GM19463 (cell line): ENCODE data around the gene INPP4B.

Experiments used
- ATAC-seq: cut with Tn5 transposase; IDR thresholded peaks from one replicate; pipeline ENCODE4 v1.9.1; 2021; ENCODE audit warnings: mild to moderate bottlenecking, moderate library complexity; ENCODE audit not compliant: unreplicated experiment

INPP4B gene

GRCh38 chr4:142267101-142267500 lies 579.0 kb downstream of the INPP4B start:
- no peak for ATAC-seq

DNA sequence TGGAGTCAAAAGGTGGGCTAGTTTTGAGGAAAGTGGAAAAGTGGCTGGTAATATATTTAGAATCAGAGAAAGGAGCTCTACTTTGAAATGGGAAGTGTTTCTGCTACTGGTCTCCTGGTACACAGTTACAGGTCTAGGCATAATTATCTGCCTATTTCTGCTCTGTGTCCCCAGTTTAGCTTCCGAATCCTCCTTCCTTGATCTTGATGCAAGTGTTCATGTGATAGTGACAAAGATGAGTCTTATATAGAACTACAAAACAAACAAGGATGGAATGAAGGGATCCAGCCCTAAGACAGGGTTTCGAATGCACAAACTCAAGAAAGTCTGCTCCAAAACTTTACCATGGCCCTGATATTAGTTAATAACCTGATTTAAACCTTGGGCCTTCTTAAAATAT lies 580.2 kb downstream of the INPP4B start:
- ATAC-seq: no peak

DNA sequence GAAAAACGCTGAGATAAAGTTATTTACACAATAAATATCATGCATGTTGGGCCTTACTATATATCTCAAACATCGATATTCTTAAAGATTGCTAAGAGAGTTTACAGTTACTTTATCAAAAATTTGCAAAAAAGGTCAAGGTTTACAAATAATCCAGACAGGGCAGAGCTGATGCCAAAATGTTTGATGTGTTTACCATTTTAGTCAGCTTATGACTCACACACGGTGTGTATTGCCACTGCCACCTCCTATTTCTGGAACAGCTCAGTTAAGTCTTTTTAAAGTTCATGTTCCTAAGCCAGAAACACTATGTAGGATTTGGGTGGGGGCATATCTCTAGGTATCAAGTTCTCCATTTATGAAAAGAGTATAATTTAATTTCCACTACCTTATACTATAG lies 580.6 kb downstream of the INPP4B start:
- ATAC-seq: no peak

DNA sequence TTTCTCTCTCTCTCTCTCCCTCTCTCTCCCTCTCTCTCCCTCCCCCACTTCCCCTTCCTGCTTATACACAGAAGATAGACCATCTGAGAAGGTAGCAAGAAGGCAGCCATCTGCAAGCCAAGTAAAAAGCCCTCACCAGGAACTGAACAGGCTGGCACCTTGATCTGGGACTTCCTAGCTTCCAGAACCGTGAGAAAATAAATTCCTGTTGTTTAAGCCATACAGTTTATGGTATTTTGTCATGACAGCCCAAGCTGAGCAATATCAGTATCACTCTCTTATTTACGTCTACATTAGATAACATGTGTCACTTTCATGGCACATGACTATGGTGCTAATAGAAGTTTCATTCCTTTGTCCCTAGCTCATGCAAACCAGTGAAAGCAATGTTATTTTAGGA lies 581.1 kb downstream of the INPP4B start:
- no peak for ATAC-seq

DNA sequence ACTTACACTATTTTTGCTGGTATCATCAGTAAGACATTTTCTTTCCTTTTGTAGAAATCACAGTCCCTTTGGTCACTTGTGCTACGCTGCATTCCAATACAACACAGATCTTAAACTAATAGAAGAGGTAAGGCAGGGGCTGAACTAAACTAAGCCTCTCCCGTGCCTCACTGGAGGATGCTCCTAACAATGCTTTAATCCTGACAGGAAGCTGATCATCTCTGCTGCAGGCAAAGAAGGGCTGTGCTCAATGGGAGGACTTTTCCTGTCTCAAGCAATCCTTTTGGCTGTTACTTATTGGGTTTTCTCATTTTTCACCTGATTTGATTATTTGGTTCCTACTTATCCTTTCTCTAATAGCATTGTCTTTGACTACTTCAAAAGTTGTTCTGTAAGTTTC lies 583.1 kb downstream of the INPP4B start:
- no peak for ATAC-seq

DNA sequence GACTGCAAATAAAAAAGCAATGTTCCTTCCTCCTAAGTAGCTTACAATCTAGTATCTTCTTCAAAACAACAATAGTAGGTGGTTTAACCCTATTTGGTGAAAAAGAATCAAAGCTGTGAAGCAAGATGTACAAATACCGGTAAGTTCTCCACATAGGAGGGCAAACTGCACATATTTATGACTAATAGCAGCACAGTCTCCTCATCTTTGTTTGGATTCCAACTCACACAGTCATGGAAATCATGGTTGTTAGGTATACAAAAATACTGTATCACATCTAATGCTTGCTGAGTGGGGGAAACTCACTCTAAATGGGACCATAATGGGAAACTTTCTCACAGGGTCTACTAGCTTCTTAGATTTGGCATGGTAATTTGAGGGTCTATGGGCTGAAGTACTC lies 597.2 kb downstream of the INPP4B start:
- no peak for ATAC-seq

DNA sequence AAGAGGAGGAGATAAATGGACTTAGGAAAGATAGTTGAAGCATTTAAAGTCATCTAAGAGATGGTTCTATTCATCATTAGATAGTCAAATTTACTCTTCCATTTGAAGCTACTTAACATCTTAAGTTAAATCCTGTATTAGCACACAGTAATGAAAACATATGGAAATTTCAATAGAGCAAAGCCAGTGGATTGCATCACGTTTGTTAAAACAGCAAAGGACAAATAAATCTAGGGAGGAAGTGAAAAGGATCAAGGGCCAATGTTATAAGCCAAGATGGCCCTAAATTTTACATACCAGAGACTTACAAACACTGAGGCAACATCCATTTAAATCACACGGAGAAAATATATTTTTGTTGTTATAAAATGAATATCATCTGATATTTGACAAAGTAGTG lies 602.8 kb downstream of the INPP4B start:
- no peak for ATAC-seq

- no peak for ATAC-seq
These were observed 603.9 kb downstream of the INPP4B start for GRCh38 chr4:142242156-142242555.

- no peak for ATAC-seq
These were observed 607.5 kb downstream of the INPP4B start for GRCh38 chr4:142238589-142238988.

DNA sequence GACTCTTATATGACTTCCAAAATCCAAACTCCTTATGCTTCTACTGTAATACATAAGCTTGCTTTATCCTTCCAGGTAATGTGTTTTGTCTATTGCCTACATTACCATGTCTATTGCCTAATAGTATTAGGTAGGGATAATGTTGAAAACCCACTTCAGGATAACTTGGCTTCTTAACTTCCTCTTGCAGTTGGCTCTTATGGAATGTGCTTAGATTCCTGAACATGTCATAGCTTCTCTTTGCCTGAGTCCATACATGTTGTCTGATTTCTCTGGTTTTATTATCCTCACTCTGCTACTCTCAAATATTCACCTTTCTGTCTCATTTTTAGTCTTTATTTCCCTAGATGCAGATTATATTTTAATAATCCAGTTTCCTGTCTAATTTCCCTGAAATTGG lies 609.8 kb downstream of the INPP4B start:
- no peak for ATAC-seq

DNA sequence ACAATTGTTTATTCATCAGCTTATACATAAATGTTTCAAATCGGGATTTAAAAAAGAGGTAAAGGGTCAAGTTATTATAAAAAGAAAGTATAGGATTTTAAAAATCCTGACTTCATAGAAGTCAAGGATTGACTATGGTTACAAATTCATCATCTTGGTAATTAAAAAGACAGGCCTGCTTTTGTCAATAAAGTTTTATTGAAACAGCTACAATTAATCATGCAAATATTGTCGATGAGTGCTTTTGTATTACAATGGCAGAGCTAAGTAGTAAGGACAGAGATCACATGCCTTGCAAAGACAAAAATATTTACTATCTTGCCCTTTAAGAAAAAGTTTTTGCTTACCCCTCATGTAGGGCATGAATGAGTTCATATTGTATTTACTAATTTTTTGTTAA lies 614.3 kb downstream of the INPP4B start:
- no peak for ATAC-seq

GRCh38 chr4:142230991-142231390 lies 615.1 kb downstream of the INPP4B start:
- ATAC-seq: no peak

- ATAC-seq: no peak
These were observed 620.1 kb downstream of the INPP4B start for GRCh38 chr4:142226014-142226413.

- ATAC-seq: no peak
These were observed 624.0 kb downstream of the INPP4B start for GRCh38 chr4:142222127-142222526.

DNA sequence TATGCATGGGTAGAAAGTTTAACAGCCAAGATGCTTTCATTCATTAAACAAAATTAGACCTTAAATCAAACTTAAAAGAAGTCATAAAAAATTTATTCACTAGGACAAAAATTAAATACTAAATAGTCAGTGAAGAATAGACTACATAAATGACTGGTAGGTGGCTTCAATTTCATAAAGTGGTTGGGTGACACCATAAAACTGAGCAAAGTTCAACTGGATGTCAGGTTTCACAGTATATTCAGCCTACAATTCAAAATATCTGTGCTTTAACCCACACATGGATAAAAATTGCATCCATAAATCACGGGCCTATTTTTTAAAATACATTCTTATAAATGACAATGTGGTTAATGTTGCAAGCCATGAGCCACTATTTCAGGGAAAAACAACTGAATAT lies 627.4 kb downstream of the INPP4B start:
- no peak for ATAC-seq

- no peak for ATAC-seq
These were observed 634.7 kb downstream of the INPP4B start for GRCh38 chr4:142211444-142211843.

GRCh38 chr4:142203505-142203904 lies 642.6 kb downstream of the INPP4B start:
- ATAC-seq: no peak

DNA sequence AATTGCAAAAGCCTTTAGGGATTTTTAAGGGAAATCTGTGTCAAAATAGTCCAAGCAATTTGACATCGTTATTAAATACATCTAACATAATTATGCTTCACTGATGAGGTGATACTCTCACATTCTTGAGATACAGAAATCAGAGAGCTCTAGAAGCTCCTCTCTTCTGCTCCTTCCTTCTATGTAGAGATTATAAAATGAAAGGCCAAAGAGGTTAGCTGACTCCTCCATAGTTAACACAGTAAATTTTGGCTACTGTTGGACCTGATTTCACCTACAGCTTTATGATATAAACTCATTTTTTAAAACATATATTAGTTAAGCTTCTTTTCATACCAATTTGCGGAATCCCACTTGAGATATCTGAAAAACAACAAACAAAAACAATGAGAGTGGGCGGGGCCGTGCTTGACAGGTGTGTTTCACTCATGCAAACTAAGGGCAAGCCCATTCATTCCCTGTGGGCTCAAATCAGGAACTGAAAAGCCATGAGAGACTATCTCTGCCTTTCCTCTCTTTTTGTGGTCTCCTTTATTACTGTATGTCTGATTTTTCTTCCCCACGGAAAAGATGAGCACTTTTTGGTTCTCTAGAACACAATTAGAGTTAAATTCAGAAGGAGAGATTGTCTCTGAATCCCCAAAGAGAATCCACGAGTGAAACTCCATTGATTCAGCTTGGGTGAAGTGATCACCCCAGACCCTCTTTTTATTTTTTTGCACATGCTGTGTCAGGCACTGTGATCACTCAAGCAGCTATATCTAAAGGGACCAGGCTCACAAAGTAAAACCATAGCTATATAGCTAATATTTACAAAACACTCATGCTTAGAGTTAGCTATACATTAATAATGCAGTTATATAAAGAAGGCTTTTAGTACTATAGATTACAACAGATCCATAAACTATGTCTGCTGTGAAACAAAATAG lies 643.4 kb downstream of the INPP4B start:
- peak; percentile 85 for ATAC-seq

DNA sequence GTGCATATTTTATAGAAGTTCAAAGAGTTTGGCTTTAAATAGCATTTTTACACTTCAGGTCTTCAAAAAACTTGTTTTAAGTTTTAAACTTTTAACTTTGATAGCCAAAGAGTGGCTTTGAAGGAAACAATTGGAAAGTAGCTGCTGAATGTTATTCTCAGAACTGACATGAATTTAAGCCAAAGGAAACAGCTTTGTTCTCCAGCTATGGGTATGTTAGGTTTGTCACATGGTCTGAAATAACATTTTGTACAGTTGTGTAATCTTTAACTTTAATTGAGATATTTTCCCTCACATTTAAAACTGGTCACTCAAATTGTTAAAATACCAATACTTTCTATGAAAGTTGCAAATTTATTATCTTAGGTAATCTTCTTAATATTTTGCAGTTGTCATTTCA lies 645.1 kb downstream of the INPP4B start:
- ATAC-seq: no peak

- ATAC-seq: no peak
These were observed 651.2 kb downstream of the INPP4B start for GRCh38 chr4:142194905-142195304.

DNA sequence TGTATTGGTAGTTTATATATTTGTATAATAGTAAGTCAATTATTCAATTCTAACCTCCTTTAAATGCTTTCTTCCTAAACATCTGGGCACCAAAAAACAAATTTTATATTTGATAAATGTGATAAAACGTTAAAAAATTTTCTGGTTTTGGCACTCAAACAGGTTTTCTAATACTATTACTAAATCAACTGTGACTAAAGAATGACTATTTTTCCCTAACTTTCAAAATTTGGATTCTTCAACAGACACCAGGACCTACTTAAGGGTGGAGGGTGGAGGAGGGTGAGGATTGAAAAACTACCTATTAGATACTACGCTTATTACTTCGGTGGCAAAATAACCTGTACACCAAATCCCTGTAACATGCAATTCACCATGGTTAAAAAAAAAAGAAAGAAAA lies 654.2 kb downstream of the INPP4B start:
- no peak for ATAC-seq

GRCh38 chr4:142181021-142181420 lies 665.1 kb downstream of the INPP4B start:
- ATAC-seq: no peak

DNA sequence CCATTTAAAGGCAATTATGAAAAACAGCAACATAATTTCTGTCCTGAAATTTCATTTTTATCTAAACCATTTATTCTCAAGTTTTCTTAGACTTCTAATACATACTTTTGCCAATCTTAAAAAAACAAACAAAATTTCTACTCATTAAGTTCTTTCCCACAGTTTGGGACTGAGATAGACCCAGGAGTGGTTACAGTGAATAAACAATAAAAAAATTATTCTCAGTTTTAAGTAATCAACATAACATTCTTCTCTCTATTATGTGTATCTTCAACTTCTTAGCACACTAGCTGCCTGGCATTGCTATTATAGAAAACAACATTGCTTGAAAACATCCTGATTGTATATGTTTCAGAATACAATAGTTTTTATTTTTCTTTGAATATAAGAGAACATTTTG lies 676.9 kb downstream of the INPP4B start:
- no peak for ATAC-seq
